HG03558 (cell line): ENCODE data around the gene PALLD.
"Not testable (repeated sequence)": the region's sequence is repeated elsewhere in the genome, so short reads cannot be mapped to it uniquely, and the experiment has no call there.

Experiments
- ATAC-seq: cut with Tn5 transposase; IDR thresholded peaks from one replicate; pipeline ENCODE4 v1.9.1; 2021; ENCODE audit warnings: moderate number of reproducible peaks; ENCODE audit not compliant: unreplicated experiment; ENCODE audit errors: extremely low read depth

PALLD gene

DNA sequence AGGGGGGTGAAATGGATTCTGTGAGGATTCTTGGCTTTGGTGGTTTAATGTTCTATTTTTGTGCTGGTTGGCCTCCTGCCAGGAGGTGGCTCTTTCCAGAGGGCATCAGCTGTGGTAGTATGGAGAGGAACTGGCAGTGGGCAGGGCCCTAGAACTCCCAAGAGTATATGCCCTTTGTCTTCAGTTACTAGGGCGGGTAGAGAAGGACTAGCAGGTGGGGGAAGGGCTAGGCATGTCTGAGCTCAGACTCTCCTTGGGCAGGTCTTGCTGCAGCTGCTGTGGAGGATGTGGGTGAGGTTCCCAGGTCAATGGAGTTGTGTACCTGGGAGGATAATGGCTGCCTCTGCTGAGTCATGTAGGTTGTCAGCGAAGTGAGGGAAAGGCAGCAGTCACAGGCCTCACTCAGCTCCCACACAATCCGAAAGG is 456.0 kb downstream of the PALLD start:
- ATAC-seq, result not testable (repeated sequence)

DNA sequence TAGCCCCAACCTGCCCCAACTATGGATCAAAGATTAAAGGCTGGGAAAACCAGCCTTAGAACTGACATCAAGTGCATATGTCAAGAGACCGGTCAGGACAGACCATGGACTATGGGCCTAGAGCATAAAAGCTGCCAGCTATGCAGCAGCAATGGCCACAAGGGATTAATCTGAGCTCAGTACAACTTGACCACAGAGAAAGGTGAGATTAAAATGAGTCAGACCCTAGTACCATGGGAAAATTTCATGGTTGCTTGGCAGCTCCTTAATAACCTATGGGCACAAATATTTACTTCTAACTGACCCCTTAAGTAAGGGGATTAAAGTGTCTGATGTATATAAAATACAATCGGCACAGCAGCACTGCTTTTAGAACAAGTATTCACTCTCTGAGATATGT is 458.8 kb downstream of the PALLD start:
- no peak for ATAC-seq

DNA sequence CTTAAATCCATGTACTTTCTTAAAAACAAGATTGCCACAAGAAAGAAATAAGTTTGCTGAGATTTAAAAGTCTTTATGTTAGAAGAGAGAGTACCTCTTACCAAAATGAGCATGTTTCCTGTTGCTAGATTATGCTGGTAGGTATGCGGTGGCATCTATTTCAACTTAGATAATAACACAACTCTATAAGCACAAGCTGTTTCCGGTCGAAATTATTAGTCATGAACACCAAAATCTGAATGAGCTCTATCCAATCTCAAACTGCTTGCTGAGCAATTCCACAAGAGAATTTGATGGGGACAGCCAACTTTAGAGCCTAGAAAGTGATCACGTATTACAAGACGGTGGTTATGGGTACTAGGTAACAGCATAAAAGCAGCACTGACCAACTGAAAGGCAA is 463.9 kb downstream of the PALLD start:
- no peak for ATAC-seq

DNA sequence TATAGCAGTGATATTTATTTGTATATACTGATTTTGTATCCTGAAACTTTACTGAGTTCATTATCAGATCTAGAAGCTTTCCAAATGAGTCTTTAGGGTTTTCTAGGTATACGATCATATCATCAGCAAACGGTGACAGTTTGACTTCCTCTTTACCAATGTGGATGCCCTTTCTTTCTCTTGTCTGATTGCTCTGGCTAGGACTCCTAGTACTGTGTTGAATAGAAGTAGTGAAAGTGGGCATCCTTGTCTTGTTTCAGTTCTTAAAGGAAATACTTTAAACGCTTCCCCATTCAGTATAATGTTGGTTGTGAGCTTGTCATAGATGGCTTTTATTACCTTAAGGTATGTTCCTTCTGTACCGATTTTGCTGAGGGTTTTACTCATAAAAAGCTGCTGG is 475.7 kb downstream of the PALLD start:
- no peak for ATAC-seq
